HG02840 (cell line): ENCODE measurements around the gene RPLP2.

Source experiments
- ATAC-seq: cut with Tn5 transposase; IDR thresholded peaks from one replicate; pipeline ENCODE4 v1.9.1; 2021; ENCODE audit warnings: mild to moderate bottlenecking, moderate library complexity, moderate number of reproducible peaks; ENCODE audit not compliant: unreplicated experiment, low FRiP score

The RPLP2 gene

GRCh38 chr11:861105-861479 lies 51.3 kb downstream of the RPLP2 start:
- ATAC-seq, result no peak

- no peak for ATAC-seq
These were observed 52.4 kb downstream of the RPLP2 start for GRCh38 chr11:862081-862661.
